Upper lobe of left lung (tissue), 4 donors: ENCODE results near the gene STEEP1.

ENCODE experiments used
- POLR2AphosphoS5 ChIP-seq, 2 donors: sonication (generic); formaldehyde crosslinking; IDR thresholded peaks; one replicate each; pipeline ENCODE4 v1.5.1; 2017; ENCODE audit warnings: antibody characterized with exemption in 2 of 2
- TF ChIP-seq, protein P1 (sequence below), 6 experiments: fragments of 450-650 bp in 4 of 6; fragments of 200-600 bp in 2 of 6; sonication (generic) in 2 of 6; IDR thresholded peaks; one replicate each; pipeline ENCODE4 v1.5.1; 2016 to 2019; ENCODE audit warnings: antibody characterized with exemption in 6 of 6

DNA sequence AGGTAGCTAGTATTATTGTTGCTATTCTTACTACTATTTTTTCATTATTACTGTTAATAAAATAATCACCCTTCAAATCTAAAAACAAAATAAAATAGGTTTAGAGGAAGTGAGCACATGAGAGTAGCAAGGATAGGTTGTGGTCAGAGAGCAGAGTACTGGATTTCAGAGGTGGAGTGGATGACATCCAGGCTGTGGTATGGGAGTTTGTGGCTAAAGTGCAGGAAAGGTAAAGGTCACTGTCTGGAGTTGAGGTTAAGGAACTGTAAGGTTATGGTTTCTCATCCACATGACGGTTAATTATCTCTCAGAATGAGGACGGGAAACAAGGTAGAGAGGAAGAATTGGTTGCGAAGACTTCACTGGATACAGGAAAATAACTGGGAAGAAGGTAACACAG is 27.7 kb downstream of the STEEP1 start:
- TF ChIP-seq, protein P1, sequence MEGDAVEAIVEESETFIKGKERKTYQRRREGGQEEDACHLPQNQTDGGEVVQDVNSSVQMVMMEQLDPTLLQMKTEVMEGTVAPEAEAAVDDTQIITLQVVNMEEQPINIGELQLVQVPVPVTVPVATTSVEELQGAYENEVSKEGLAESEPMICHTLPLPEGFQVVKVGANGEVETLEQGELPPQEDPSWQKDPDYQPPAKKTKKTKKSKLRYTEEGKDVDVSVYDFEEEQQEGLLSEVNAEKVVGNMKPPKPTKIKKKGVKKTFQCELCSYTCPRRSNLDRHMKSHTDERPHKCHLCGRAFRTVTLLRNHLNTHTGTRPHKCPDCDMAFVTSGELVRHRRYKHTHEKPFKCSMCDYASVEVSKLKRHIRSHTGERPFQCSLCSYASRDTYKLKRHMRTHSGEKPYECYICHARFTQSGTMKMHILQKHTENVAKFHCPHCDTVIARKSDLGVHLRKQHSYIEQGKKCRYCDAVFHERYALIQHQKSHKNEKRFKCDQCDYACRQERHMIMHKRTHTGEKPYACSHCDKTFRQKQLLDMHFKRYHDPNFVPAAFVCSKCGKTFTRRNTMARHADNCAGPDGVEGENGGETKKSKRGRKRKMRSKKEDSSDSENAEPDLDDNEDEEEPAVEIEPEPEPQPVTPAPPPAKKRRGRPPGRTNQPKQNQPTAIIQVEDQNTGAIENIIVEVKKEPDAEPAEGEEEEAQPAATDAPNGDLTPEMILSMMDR (IDR thresholded peaks at IDR 0.05), result no peak
- TF ChIP-seq POLR2AphosphoS5 (IDR thresholded peaks at IDR 0.05), result no peak
